ENCODE measurements around the gene IL6R.

GRCh38 chr1:154495496-154496273 lies 90.5 kb downstream of the IL6R start:
- TF ChIP-seq CTCF (IDR thresholded peaks at IDR 0.05; ENCODE audit: low read depth, low read length) (no peak), EZH2phosphoT487 (IDR thresholded peaks at IDR 0.05; ENCODE audit: low read depth) (no peak)

Data from OCI-LY3 (cell line).